WTC11 (cell line): ENCODE measurements around the gene SEH1L. TPM values are rescaled to one million over a fixed set of nuclear protein-coding genes. Genes with fewer than 3 reads are reported as not detected.

Experiments
- ATAC-seq: fragments of 200-7000 bp; cut with Tn5 transposase; 2 replicates; pipeline ENCODE4 v1.10.0; 2021; ENCODE audit warnings: mild to moderate bottlenecking, moderate library complexity
- CTCF ChIA-PET: fragments of 300-600 bp; sonication (Branson Sonifier 250); formaldehyde crosslinking; loops from one replicate; lab custom pipeline; 2021; ENCODE audit warnings: antibody characterized with exemption; lab: Charles Lee
- POLR2A ChIA-PET: fragments of 350-600 bp; sonication (Branson Sonifier 250); formaldehyde crosslinking; loops from one replicate; lab custom pipeline; 2021; ENCODE audit warnings: antibody characterized with exemption; lab: Charles Lee
- DNase-seq: peaks from one replicate; pipeline ENCODE4 v3.0.0; 2021; ENCODE audit warnings: low spot score
- H3K27ac Mint-ChIP-seq: 2 replicates; pipeline ENCODE4 v1.8.0; 2021; ENCODE audit warnings: mixed read lengths
- H3K27me3 Mint-ChIP-seq: 2 replicates; pipeline ENCODE4 v1.8.0; 2021; ENCODE audit warnings: low read depth, mild to moderate bottlenecking, moderate library complexity, mixed read lengths
- H3K36me3 Mint-ChIP-seq: 2 replicates; pipeline ENCODE4 v1.8.0; 2021; ENCODE audit warnings: mixed read lengths
- H3K4me1 Mint-ChIP-seq: 2 replicates; pipeline ENCODE4 v1.8.0; 2022; ENCODE audit warnings: mixed read lengths
- H3K4me3 Mint-ChIP-seq: 2 replicates; pipeline ENCODE4 v1.8.0; 2021; ENCODE audit warnings: mild to moderate bottlenecking, moderate library complexity, mixed read lengths
- H3K9me3 Mint-ChIP-seq: 2 replicates; pipeline ENCODE4 v1.8.0; 2021; ENCODE audit warnings: mixed read lengths
- CBFB ChIP-seq: sonication (generic); formaldehyde crosslinking; IDR thresholded peaks from 2 replicates; pipeline ENCODE4 v1.8.1; 2022; ENCODE audit warnings: mild to moderate bottlenecking, low read depth, missing genetic modification reagents
- CREB1 ChIP-seq: sonication (generic); formaldehyde crosslinking; IDR thresholded peaks from 2 replicates; pipeline ENCODE4 v1.8.0; 2023; ENCODE audit warnings: mild to moderate bottlenecking, missing genetic modification reagents
- JUN ChIP-seq: sonication (generic); formaldehyde crosslinking; IDR thresholded peaks from 2 replicates; pipeline ENCODE4 v1.8.0; 2023; ENCODE audit warnings: mild to moderate bottlenecking, missing genetic modification reagents
- MYBL2 ChIP-seq: sonication (generic); formaldehyde crosslinking; IDR thresholded peaks from 2 replicates; pipeline ENCODE4 v1.8.1; 2023; ENCODE audit warnings: mild to moderate bottlenecking, moderate library complexity, missing genetic modification reagents
- NFATC4 ChIP-seq: fragments of 250-450 bp; sonication (Bioruptor Pico); IDR thresholded peaks from 2 replicates; pipeline ENCODE4 v1.9.0; 2021; ENCODE audit warnings: mild to moderate bottlenecking
- NR1H2 ChIP-seq: sonication (generic); formaldehyde crosslinking; IDR thresholded peaks from 2 replicates; pipeline ENCODE4 v1.9.0; 2021; ENCODE audit warnings: mild to moderate bottlenecking, moderate library complexity, missing genetic modification reagents
- RORB ChIP-seq: fragments of 250-450 bp; sonication (Bioruptor Pico); IDR thresholded peaks from 2 replicates; pipeline ENCODE4 v1.9.0; 2021; ENCODE audit warnings: mild to moderate bottlenecking
- SMAD4 ChIP-seq: sonication (generic); formaldehyde crosslinking; IDR thresholded peaks from 2 replicates; pipeline ENCODE4 v1.8.0; 2022; ENCODE audit warnings: mild to moderate bottlenecking, missing genetic modification reagents
- ZNF317 ChIP-seq: sonication (generic); formaldehyde crosslinking; IDR thresholded peaks from 2 replicates; pipeline ENCODE4 v1.8.1; 2023; ENCODE audit warnings: low read depth, mild to moderate bottlenecking, moderate library complexity, missing genetic modification reagents, borderline replicate concordance
- total RNA-seq: library from RNA; stranded (reverse); gene quantifications from 3 replicates; pipeline ENCODE4 v1.2.3, GENCODE V29; 2021
- TF ChIP-seq, protein P1 (sequence below): fragments of 250-450 bp; sonication (Bioruptor Pico); IDR thresholded peaks from 2 replicates; pipeline ENCODE4 v1.9.0; 2021; ENCODE audit warnings: mild to moderate bottlenecking, borderline replicate concordance
- TF ChIP-seq, protein P2 (sequence below): sonication (generic); formaldehyde crosslinking; IDR thresholded peaks from 2 replicates; pipeline ENCODE4 v1.8.1; 2022; ENCODE audit warnings: missing genetic modification reagents, borderline replicate concordance
- TF ChIP-seq, protein P3 (sequence below): sonication (generic); formaldehyde crosslinking; conservative IDR thresholded peaks from 2 replicates; pipeline ENCODE4 v1.8.1; 2022; ENCODE audit warnings: mild to moderate bottlenecking, missing genetic modification reagents
- TF ChIP-seq, protein P4 (sequence below): fragments of 250-450 bp; sonication (Bioruptor Pico); IDR thresholded peaks from 2 replicates; pipeline ENCODE4 v1.9.0; 2021; ENCODE audit warnings: mild to moderate bottlenecking
- TF ChIP-seq, protein P5 (sequence below): sonication (generic); formaldehyde crosslinking; IDR thresholded peaks from 2 replicates; pipeline ENCODE4 v1.8.0; 2022; ENCODE audit warnings: mild to moderate bottlenecking, missing genetic modification reagents
- TF ChIP-seq, protein P6 (sequence below): sonication (generic); formaldehyde crosslinking; IDR thresholded peaks from 2 replicates; pipeline ENCODE4 v1.8.0; 2023; ENCODE audit warnings: missing genetic modification reagents, mild to moderate bottlenecking, borderline replicate concordance

Gene SEH1L
- total RNA-seq, 1 experiment from 2014 or later: 75.5 TPM

DNA sequence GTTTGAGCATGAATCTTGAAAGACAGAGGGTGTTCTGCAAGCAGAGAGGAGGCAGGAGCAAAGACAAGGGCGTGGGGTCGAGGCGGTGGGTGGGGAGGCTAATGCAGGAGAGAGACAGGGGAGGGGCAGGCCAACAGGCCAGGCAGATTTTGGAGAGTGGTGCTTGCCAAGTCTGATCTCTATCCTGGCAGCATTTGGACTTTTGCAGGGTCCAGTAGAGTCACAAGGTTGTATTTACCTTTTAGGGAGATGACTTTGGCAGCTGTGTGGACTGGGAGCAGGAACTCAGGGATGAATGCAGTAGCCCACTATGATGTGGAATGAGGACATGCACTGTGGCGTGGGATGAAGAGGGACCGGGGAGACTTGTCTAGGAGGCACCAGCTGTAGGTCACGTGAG, 27.7 kb downstream of the SEH1L start:
- CTCF ChIA-PET: interaction anchor here (0.9 kb wide), 1 partner anchor 249 kb away, joined by 3 read pairs; no protein-coding TSS in a partner anchor
- H3K27ac Mint-ChIP-seq: no peak overlapping the region

DNA sequence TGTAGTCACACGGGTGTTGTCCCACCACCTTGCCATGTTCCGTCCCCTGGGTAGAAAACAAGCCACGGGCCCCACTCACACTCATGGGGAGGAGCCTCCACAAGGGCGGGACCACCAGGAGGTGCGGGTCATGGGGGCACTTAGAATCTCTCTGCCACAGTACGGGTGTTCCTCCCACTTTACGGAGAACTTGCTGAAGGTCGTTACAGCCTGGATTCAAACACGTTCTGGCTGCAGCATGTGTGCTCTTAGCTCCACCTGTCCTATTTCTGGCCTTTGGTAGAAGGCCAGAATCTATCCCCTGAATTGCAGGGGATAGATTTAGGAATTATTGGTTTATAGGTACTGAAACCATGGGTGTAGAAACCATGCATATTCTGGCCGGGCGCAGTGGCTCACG, 28.5 kb downstream of the SEH1L start:
- Mint-ChIP-seq H3K27me3 (no peaks in the 10 kb centered on the region), H3K9me3 (peaks cover 11% of the 10 kb centered on the region), H3K36me3 (peaks cover 69% of the 10 kb centered on the region), H3K4me1 (no peaks in the 10 kb centered on the region), H3K4me3 (no peak overlapping the region), H3K27ac (no peak overlapping the region)
- ATAC-seq: no peak
- ChIA-PET CTCF (interaction anchor here (0.9 kb wide), 1 partner anchor 249 kb away, joined by 3 read pairs; no protein-coding TSS in a partner anchor), POLR2A (no interaction called here)
- no peak for DNase-seq
- no peak for TF ChIP-seq CBFB (CRISPR knock-in tag)
- TF ChIP-seq NR1H2 (CRISPR knock-in tag): no peak
- TF ChIP-seq, protein P1, sequence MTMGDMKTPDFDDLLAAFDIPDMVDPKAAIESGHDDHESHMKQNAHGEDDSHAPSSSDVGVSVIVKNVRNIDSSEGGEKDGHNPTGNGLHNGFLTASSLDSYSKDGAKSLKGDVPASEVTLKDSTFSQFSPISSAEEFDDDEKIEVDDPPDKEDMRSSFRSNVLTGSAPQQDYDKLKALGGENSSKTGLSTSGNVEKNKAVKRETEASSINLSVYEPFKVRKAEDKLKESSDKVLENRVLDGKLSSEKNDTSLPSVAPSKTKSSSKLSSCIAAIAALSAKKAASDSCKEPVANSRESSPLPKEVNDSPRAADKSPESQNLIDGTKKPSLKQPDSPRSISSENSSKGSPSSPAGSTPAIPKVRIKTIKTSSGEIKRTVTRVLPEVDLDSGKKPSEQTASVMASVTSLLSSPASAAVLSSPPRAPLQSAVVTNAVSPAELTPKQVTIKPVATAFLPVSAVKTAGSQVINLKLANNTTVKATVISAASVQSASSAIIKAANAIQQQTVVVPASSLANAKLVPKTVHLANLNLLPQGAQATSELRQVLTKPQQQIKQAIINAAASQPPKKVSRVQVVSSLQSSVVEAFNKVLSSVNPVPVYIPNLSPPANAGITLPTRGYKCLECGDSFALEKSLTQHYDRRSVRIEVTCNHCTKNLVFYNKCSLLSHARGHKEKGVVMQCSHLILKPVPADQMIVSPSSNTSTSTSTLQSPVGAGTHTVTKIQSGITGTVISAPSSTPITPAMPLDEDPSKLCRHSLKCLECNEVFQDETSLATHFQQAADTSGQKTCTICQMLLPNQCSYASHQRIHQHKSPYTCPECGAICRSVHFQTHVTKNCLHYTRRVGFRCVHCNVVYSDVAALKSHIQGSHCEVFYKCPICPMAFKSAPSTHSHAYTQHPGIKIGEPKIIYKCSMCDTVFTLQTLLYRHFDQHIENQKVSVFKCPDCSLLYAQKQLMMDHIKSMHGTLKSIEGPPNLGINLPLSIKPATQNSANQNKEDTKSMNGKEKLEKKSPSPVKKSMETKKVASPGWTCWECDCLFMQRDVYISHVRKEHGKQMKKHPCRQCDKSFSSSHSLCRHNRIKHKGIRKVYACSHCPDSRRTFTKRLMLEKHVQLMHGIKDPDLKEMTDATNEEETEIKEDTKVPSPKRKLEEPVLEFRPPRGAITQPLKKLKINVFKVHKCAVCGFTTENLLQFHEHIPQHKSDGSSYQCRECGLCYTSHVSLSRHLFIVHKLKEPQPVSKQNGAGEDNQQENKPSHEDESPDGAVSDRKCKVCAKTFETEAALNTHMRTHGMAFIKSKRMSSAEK (CRISPR knock-in tag): no peak
- TF ChIP-seq, protein P2, sequence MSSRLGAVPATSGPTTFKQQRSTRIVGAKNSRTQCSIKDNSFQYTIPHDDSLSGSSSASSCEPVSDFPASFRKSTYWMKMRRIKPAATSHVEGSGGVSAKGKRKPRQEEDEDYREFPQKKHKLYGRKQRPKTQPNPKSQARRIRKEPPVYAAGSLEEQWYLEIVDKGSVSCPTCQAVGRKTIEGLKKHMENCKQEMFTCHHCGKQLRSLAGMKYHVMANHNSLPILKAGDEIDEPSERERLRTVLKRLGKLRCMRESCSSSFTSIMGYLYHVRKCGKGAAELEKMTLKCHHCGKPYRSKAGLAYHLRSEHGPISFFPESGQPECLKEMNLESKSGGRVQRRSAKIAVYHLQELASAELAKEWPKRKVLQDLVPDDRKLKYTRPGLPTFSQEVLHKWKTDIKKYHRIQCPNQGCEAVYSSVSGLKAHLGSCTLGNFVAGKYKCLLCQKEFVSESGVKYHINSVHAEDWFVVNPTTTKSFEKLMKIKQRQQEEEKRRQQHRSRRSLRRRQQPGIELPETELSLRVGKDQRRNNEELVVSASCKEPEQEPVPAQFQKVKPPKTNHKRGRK (CRISPR knock-in tag): no peak

More for the DNA sequence above, 27.7 kb downstream of the SEH1L start:
- Mint-ChIP-seq H3K27me3 (no peaks in the 10 kb centered on the region), H3K4me3 (no peak overlapping the region), H3K36me3 (peaks cover 73% of the 10 kb centered on the region), H3K4me1 (no peaks in the 10 kb centered on the region), H3K9me3 (peaks cover 11% of the 10 kb centered on the region)
- POLR2A ChIA-PET: no interaction called here
- DNase-seq (no peak), ATAC-seq (no peak)
- no peak for TF ChIP-seq RORB
- TF ChIP-seq, protein P3, sequence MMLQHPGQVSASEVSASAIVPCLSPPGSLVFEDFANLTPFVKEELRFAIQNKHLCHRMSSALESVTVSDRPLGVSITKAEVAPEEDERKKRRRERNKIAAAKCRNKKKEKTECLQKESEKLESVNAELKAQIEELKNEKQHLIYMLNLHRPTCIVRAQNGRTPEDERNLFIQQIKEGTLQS (CRISPR knock-in tag): no peak
- no peak for TF ChIP-seq CREB1
- TF ChIP-seq, protein P1 (CRISPR knock-in tag): no peak
- TF ChIP-seq, protein P4, sequence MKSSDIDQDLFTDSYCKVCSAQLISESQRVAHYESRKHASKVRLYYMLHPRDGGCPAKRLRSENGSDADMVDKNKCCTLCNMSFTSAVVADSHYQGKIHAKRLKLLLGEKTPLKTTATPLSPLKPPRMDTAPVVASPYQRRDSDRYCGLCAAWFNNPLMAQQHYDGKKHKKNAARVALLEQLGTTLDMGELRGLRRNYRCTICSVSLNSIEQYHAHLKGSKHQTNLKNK (CRISPR knock-in tag): no peak
- no peak for TF ChIP-seq NR1H2 (CRISPR knock-in tag)
- no peak for TF ChIP-seq NFATC4 (CRISPR knock-in tag)
- no peak for TF ChIP-seq ZNF317
- no peak for TF ChIP-seq JUN
- TF ChIP-seq SMAD4: no peak
- TF ChIP-seq, protein P5, sequence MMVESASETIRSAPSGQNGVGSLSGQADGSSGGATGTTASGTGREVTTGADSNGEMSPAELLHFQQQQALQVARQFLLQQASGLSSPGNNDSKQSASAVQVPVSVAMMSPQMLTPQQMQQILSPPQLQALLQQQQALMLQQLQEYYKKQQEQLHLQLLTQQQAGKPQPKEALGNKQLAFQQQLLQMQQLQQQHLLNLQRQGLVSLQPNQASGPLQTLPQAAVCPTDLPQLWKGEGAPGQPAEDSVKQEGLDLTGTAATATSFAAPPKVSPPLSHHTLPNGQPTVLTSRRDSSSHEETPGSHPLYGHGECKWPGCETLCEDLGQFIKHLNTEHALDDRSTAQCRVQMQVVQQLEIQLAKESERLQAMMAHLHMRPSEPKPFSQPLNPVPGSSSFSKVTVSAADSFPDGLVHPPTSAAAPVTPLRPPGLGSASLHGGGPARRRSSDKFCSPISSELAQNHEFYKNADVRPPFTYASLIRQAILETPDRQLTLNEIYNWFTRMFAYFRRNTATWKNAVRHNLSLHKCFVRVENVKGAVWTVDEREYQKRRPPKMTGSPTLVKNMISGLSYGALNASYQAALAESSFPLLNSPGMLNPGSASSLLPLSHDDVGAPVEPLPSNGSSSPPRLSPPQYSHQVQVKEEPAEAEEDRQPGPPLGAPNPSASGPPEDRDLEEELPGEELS: no peak
- TF ChIP-seq, protein P6, sequence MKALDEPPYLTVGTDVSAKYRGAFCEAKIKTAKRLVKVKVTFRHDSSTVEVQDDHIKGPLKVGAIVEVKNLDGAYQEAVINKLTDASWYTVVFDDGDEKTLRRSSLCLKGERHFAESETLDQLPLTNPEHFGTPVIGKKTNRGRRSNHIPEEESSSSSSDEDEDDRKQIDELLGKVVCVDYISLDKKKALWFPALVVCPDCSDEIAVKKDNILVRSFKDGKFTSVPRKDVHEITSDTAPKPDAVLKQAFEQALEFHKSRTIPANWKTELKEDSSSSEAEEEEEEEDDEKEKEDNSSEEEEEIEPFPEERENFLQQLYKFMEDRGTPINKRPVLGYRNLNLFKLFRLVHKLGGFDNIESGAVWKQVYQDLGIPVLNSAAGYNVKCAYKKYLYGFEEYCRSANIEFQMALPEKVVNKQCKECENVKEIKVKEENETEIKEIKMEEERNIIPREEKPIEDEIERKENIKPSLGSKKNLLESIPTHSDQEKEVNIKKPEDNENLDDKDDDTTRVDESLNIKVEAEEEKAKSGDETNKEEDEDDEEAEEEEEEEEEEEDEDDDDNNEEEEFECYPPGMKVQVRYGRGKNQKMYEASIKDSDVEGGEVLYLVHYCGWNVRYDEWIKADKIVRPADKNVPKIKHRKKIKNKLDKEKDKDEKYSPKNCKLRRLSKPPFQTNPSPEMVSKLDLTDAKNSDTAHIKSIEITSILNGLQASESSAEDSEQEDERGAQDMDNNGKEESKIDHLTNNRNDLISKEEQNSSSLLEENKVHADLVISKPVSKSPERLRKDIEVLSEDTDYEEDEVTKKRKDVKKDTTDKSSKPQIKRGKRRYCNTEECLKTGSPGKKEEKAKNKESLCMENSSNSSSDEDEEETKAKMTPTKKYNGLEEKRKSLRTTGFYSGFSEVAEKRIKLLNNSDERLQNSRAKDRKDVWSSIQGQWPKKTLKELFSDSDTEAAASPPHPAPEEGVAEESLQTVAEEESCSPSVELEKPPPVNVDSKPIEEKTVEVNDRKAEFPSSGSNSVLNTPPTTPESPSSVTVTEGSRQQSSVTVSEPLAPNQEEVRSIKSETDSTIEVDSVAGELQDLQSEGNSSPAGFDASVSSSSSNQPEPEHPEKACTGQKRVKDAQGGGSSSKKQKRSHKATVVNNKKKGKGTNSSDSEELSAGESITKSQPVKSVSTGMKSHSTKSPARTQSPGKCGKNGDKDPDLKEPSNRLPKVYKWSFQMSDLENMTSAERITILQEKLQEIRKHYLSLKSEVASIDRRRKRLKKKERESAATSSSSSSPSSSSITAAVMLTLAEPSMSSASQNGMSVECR: no peak
- TF ChIP-seq MYBL2 (CRISPR knock-in tag): no peak
